SK-N-MC (cell line): ENCODE results near the gene HELZ2.

Experiments
- EZH2 ChIP-seq: fragments of 200-600 bp; sonication (generic); IDR thresholded peaks from one replicate; pipeline ENCODE4 v1.6.1; 2017; ENCODE audit warnings: antibody characterized with exemption
- FOXP2 ChIP-seq: optimal IDR thresholded peaks from 2 replicates; pipeline ENCODE3; 2011; ENCODE audit warnings: mild to moderate bottlenecking, moderate library complexity; ENCODE audit not compliant: insufficient read depth; ENCODE audit errors: extremely low read length, control extremely low read depth
- POLR2AphosphoS5 ChIP-seq: IDR thresholded peaks from 2 replicates; pipeline ENCODE4 v1.6.1; 2012; ENCODE audit warnings: mild to moderate bottlenecking, low read depth, low read length, borderline replicate concordance

GRCh38 chr20:63561624-63562396, 12.2 kb downstream of the HELZ2 start:
- no peak for TF ChIP-seq POLR2AphosphoS5
- TF ChIP-seq EZH2, result no peak
- no peak for TF ChIP-seq FOXP2
